ENCODE data around the gene CDH18.

Gene CDH18

DNA sequence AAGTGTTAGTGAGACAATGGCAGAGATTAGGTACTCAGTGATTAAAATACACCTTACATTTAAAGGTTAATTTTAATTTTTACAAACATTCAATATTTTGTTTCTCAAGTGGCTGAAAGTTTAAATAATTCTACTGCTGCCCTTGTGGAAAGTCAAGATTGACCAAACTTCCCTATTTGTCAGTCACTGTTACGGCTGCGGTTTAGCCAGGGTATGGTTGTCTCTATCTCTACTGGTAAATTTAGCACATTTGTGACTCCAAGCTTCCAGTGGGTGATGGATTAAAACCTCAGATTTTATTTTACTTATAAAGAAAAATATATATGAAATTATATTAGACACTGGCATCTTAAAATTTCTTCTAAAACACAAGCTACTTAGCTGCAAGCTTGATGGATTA, 368.4 kb downstream of the CDH18 start:
- TF ChIP-seq, protein P1, sequence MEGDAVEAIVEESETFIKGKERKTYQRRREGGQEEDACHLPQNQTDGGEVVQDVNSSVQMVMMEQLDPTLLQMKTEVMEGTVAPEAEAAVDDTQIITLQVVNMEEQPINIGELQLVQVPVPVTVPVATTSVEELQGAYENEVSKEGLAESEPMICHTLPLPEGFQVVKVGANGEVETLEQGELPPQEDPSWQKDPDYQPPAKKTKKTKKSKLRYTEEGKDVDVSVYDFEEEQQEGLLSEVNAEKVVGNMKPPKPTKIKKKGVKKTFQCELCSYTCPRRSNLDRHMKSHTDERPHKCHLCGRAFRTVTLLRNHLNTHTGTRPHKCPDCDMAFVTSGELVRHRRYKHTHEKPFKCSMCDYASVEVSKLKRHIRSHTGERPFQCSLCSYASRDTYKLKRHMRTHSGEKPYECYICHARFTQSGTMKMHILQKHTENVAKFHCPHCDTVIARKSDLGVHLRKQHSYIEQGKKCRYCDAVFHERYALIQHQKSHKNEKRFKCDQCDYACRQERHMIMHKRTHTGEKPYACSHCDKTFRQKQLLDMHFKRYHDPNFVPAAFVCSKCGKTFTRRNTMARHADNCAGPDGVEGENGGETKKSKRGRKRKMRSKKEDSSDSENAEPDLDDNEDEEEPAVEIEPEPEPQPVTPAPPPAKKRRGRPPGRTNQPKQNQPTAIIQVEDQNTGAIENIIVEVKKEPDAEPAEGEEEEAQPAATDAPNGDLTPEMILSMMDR (IDR thresholded peaks at IDR 0.05; ENCODE audit: borderline replicate concordance, control extremely low read depth, extremely low read depth, insufficient read depth, missing control alignments) = no peak
- in situ Hi-C loops (cut with MboI; ENCODE audit: low sequenced_read_pairs, unreplicated experiment) = no loop called here
- DNase-seq (ENCODE audit: low spot score) = no peak

DNA sequence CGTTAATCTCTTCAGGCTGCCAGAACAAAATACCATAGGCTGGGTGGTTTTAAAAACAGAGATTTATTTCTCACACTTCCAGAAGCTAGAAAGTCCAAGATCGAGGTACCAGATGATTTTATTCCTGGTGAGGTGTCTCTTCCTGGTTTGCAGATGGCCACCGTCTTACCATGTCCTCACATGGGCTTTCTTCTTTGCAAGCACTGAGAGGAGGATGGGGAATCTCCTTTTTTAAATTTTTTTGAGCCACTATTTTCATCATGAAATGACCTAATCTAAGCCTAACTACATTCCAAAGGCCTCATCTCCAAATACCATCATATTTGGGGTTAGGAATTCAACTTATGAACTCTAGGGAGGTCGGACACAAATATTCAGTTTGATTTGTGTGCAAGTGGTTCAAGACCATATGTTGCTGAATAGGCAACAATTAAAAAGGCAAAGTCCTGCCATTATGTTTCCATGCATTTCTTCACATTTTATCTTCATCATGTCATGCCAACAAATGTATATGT, 371.2 kb downstream of the CDH18 start:
- TF ChIP-seq, protein P1 (IDR thresholded peaks at IDR 0.05; ENCODE audit: borderline replicate concordance, control extremely low read depth, extremely low read depth, insufficient read depth, missing control alignments) = no peak
- in situ Hi-C loops (cut with MboI; ENCODE audit: low sequenced_read_pairs, unreplicated experiment) = no loop called here
- no peak for DNase-seq (ENCODE audit: low spot score)

DNA sequence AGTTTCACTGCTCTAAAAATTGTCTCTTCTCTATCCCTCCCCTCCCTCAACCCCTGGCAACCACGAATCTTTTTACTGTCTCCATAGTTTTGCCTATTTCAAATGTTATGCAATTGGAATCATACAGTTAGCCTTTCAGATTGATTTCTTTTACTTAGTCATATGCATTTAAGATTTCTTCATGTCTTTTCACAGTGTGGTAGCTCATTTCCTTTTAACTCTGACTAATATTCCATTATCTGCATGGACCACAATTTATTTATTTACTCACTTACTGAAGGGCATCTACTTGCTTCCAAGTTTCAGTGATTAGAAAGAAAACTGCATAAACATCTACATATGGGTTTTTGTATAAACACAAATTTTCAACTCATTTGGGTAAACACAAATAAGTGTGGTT, 372.3 kb downstream of the CDH18 start:
- TF ChIP-seq, protein P1 (IDR thresholded peaks at IDR 0.05; ENCODE audit: borderline replicate concordance, control extremely low read depth, extremely low read depth, insufficient read depth, missing control alignments) = no peak
- no peak for DNase-seq (ENCODE audit: low spot score)
- in situ Hi-C loops (cut with MboI; ENCODE audit: low sequenced_read_pairs, unreplicated experiment) = no loop called here

GRCh38 chr5:19615071-19615470, 372.9 kb downstream of the CDH18 start:
- in situ Hi-C loops (cut with MboI; ENCODE audit: low sequenced_read_pairs, unreplicated experiment) = no loop called here
- DNase-seq (ENCODE audit: low spot score) = no peak
- TF ChIP-seq, protein P1 (IDR thresholded peaks at IDR 0.05; ENCODE audit: borderline replicate concordance, control extremely low read depth, extremely low read depth, insufficient read depth, missing control alignments) = no peak

DNA sequence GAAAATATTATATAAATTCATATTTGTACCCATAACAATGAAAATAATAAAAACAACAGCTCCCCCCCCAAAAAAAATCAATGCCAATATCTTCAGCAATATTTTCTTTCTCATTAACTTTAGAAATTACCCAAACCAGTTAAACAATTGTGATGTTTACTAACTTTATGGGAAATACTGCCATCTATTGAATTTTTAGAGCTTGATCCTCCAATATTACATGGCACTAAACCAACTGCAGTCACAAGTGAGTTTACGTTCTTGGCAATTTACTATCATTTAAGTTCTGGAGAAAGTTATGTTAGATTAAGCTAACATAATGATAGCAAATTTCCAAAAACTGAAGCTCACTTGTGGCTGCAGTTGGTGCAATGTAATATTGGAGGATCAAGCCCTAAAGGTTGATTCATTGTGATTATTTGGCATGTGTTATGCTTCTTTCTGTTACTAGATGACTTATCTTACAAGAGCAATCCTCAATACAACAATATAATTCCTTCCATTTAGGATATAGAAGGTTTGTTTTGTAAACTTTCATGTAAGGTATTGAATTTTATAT, 379.5 kb downstream of the CDH18 start:
- TF ChIP-seq, protein P1 (IDR thresholded peaks at IDR 0.05; ENCODE audit: borderline replicate concordance, control extremely low read depth, extremely low read depth, insufficient read depth, missing control alignments) = no peak
- no peak for DNase-seq (ENCODE audit: low spot score)
- in situ Hi-C loops (cut with MboI; ENCODE audit: low sequenced_read_pairs, unreplicated experiment) = no loop called here

- in situ Hi-C loops (cut with MboI; ENCODE audit: low sequenced_read_pairs, unreplicated experiment) = no loop called here
- TF ChIP-seq, protein P1 (IDR thresholded peaks at IDR 0.05; ENCODE audit: borderline replicate concordance, control extremely low read depth, extremely low read depth, insufficient read depth, missing control alignments) = no peak
- no peak for DNase-seq (ENCODE audit: low spot score)
Measured at GRCh38 chr5:19605846-19606407, 382.1 kb downstream of the CDH18 start.
